NT2/D1 (cell line): ENCODE data around the gene ETV2.

ENCODE experiments used
- DNase-seq: peaks from one replicate; pipeline ENCODE4 v3.0.0-alpha.2; 2011; ENCODE audit warnings: low read depth, low spot score
- H3K27me3 ChIP-seq: 2 replicates; pipeline ENCODE4 v1.6.0; 2011; ENCODE audit warnings: mild to moderate bottlenecking; ENCODE audit not compliant: insufficient read length, insufficient read depth
- H3K36me3 ChIP-seq: 2 replicates; pipeline ENCODE4 v1.6.1; 2011; ENCODE audit warnings: mild to moderate bottlenecking, low read length, mixed read lengths; ENCODE audit not compliant: insufficient read depth, insufficient read length
- H3K4me1 ChIP-seq: 2 replicates; pipeline ENCODE4 v1.5.1; 2011; ENCODE audit not compliant: insufficient read depth, insufficient read length
- H3K4me3 ChIP-seq: 2 replicates; pipeline ENCODE4 v1.5.1; 2011; ENCODE audit warnings: low read depth; ENCODE audit not compliant: insufficient read length
- H3K9ac ChIP-seq: 2 replicates; pipeline ENCODE4 v1.6.0; 2011; ENCODE audit warnings: low read depth; ENCODE audit not compliant: insufficient read length
- H3K9me3 ChIP-seq: 2 replicates; pipeline ENCODE4 v1.5.1; 2011; ENCODE audit warnings: mild to moderate bottlenecking, low read length; ENCODE audit not compliant: insufficient read depth
- SUZ12 ChIP-seq: IDR thresholded peaks from 2 replicates; pipeline ENCODE4 v1.6.1; 2011; ENCODE audit not compliant: insufficient read length, insufficient read depth; ENCODE audit errors: extremely low read depth
- YY1 ChIP-seq: IDR thresholded peaks from 2 replicates; pipeline ENCODE4 v1.6.1; 2011; ENCODE audit not compliant: insufficient read length, insufficient read depth
- ZNF274 ChIP-seq: IDR thresholded peaks from 2 replicates; pipeline ENCODE4 v1.6.1; 2011; ENCODE audit warnings: mild to moderate bottlenecking, low read depth, low read length

ETV2 gene

GRCh38 chr19:35629332-35629633 lies 12.3 kb upstream of the ETV2 start:
- Histone ChIP-seq H3K9me3 (no peaks in the 10 kb centered on the region), H3K4me3 (peak overlapping the region; percentile 84), H3K27me3 (no peaks in the 10 kb centered on the region), H3K36me3 (peaks cover 39% of the 10 kb centered on the region), H3K4me1 (peaks cover 2% of the 10 kb centered on the region), H3K9ac (peak overlapping the region; percentile 85)
- TF ChIP-seq SUZ12 (no peak), YY1 (no peak), ZNF274 (no peak)
- no peak for DNase-seq

- Histone ChIP-seq H3K36me3 (peaks cover 72% of the 10 kb centered on the region), H3K9ac (no peak overlapping the region), H3K9me3 (no peaks in the 10 kb centered on the region), H3K4me1 (peaks cover 5% of the 10 kb centered on the region), H3K4me3 (no peak overlapping the region), H3K27me3 (no peaks in the 10 kb centered on the region)
- DNase-seq = no peak
- TF ChIP-seq SUZ12 = no peak
- TF ChIP-seq ZNF274 = no peak
Measured at GRCh38 chr19:35633727-35634440, 7.7 kb upstream of the ETV2 start.

- no peak for TF ChIP-seq YY1
- no peak for TF ChIP-seq ZNF274
- TF ChIP-seq SUZ12 = no peak
- H3K9ac ChIP-seq = no peak overlapping the region
- H3K4me3 ChIP-seq = no peak overlapping the region
- H3K4me1 ChIP-seq = peaks cover 4% of the 10 kb centered on the region
- H3K27me3 ChIP-seq = no peaks in the 10 kb centered on the region
- H3K9me3 ChIP-seq = no peaks in the 10 kb centered on the region
- no peak for DNase-seq
- H3K36me3 ChIP-seq = peaks cover 58% of the 10 kb centered on the region
Measured at GRCh38 chr19:35636651-35637050, 4.9 kb upstream of the ETV2 start.

- Histone ChIP-seq H3K4me1 (peaks cover 6% of the 10 kb centered on the region), H3K9ac (no peak overlapping the region), H3K27me3 (no peaks in the 10 kb centered on the region), H3K36me3 (peaks cover 54% of the 10 kb centered on the region), H3K9me3 (no peaks in the 10 kb centered on the region), H3K4me3 (no peak overlapping the region)
- TF ChIP-seq YY1 (no peak), SUZ12 (no peak), ZNF274 (no peak)
- no peak for DNase-seq
Measured at GRCh38 chr19:35637165-35637564, 4.4 kb upstream of the ETV2 start.

- Histone ChIP-seq H3K9ac (no peak overlapping the region), H3K36me3 (peaks cover 32% of the 10 kb centered on the region), H3K4me1 (peaks cover 10% of the 10 kb centered on the region), H3K27me3 (no peaks in the 10 kb centered on the region), H3K4me3 (no peak overlapping the region), H3K9me3 (no peaks in the 10 kb centered on the region)
- no peak for TF ChIP-seq SUZ12
- no peak for TF ChIP-seq YY1
- no peak for TF ChIP-seq ZNF274
- no peak for DNase-seq
Measured at GRCh38 chr19:35639321-35639639, 2.3 kb upstream of the ETV2 start.

- H3K4me1 ChIP-seq = peaks cover 10% of the 10 kb centered on the region
- H3K27me3 ChIP-seq = no peaks in the 10 kb centered on the region
- TF ChIP-seq SUZ12 (no peak), ZNF274 (no peak), YY1 (no peak)
- no peak overlapping the region for H3K9ac ChIP-seq
- peaks cover 31% of the 10 kb centered on the region for H3K36me3 ChIP-seq
- no peaks in the 10 kb centered on the region for H3K9me3 ChIP-seq
- no peak for DNase-seq
- no peak overlapping the region for H3K4me3 ChIP-seq
Measured at GRCh38 chr19:35639863-35640262, 1.7 kb upstream of the ETV2 start.

- no peak for TF ChIP-seq YY1
- no peak for TF ChIP-seq SUZ12
Measured at GRCh38 chr19:35642312-35642711, 767 bp downstream of the ETV2 start.

GRCh38 chr19:35642798-35643254 lies 1.3 kb downstream of the ETV2 start:
- peaks cover 7% of the 10 kb centered on the region for H3K36me3 ChIP-seq
- no peaks in the 10 kb centered on the region for H3K9me3 ChIP-seq
- TF ChIP-seq ZNF274 = no peak
- no peak for TF ChIP-seq YY1
- TF ChIP-seq SUZ12 = no peak
- H3K4me3 ChIP-seq = peak overlapping the region; percentile 46
- peaks cover 10% of the 10 kb centered on the region for H3K4me1 ChIP-seq
- DNase-seq = no peak
- H3K27me3 ChIP-seq = no peaks in the 10 kb centered on the region
- peak overlapping the region; percentile 72 for H3K9ac ChIP-seq

More at GRCh38 chr19:35642312-35642711, 767 bp downstream of the ETV2 start:
- Histone ChIP-seq H3K4me1 (peaks cover 8% of the 10 kb centered on the region), H3K9ac (peak overlapping the region; percentile 72), H3K9me3 (no peaks in the 10 kb centered on the region), H3K27me3 (no peaks in the 10 kb centered on the region), H3K36me3 (peaks cover 12% of the 10 kb centered on the region), H3K4me3 (peak overlapping the region; percentile 1)
- DNase-seq = no peak
